Measurements from ENCODE around the gene RND2. TPM values are rescaled to one million over a fixed set of nuclear protein-coding genes. Genes with fewer than 3 reads are reported as not detected.
A peak's percentile ranks its signal among the peaks of the same experiment; 100 is the strongest.

The RND2 gene
- total and polyA plus RNA-seq, 2 of the 13 experiments (the other 11 are each of a cell fraction or from before 2014, with no cell fraction given) = 0.05 to 0.11 TPM

GRCh38 chr17:43024407-43025289 is at the start of gene RND2 (continued):
- TF ChIP-seq ZGPAT (CRISPR knock-in tag; IDR thresholded peaks at IDR 0.05) (peak; percentile 74), ZSCAN22 (CRISPR knock-in tag; IDR thresholded peaks at IDR 0.05) (no peak), PBX3 (CRISPR knock-in tag; IDR thresholded peaks at IDR 0.05; ENCODE audit: borderline replicate concordance) (no peak), TMF1 (CRISPR knock-in tag; IDR thresholded peaks at IDR 0.05; ENCODE audit: low read depth) (no peak), ZNF331 (CRISPR knock-in tag; IDR thresholded peaks at IDR 0.05) (peak; percentile 72), CSRNP1 (CRISPR knock-in tag; IDR thresholded peaks at IDR 0.05) (no peak), ZNF33B (CRISPR knock-in tag; IDR thresholded peaks at IDR 0.05) (peak; percentile 79), PAX8 (CRISPR knock-in tag; IDR thresholded peaks at IDR 0.05; ENCODE audit: borderline replicate concordance) (no peak), PHB2 (IDR thresholded peaks at IDR 0.05; ENCODE audit: partially characterized antibody) (no peak), TIGD3 (CRISPR knock-in tag; IDR thresholded peaks at IDR 0.05; ENCODE audit: borderline replicate concordance) (no peak), TAF1 (CRISPR knock-in tag; IDR thresholded peaks at IDR 0.05) (no peak), POLR2G (IDR thresholded peaks at IDR 0.05; ENCODE audit: low read depth, low read length) (no peak), ASH2L (IDR thresholded peaks at IDR 0.05; ENCODE audit: insufficient read length, low read depth, low read length) (no peak), ZNF703 (CRISPR knock-in tag; IDR thresholded peaks at IDR 0.05; ENCODE audit: borderline replicate concordance) (no peak), ISX (CRISPR knock-in tag; conservative IDR thresholded peaks at IDR 0.05) (no peak), ZNF468 (CRISPR knock-in tag; IDR thresholded peaks at IDR 0.05) (0 out of 2 replicates have a peak, but pooled peaks have one; percentile 53), ZNF510 (CRISPR knock-in tag; IDR thresholded peaks at IDR 0.05; ENCODE audit: low read depth) (no peak), BHLHE40 (IDR thresholded peaks at IDR 0.05; ENCODE audit: low read length) (peak; percentile 36; the same call in 1 of the 2 replicates)
- TF ChIP-seq, protein P1, sequence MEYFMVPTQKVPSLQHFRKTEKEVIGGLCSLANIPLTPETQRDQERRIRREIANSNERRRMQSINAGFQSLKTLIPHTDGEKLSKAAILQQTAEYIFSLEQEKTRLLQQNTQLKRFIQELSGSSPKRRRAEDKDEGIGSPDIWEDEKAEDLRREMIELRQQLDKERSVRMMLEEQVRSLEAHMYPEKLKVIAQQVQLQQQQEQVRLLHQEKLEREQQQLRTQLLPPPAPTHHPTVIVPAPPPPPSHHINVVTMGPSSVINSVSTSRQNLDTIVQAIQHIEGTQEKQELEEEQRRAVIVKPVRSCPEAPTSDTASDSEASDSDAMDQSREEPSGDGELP (IDR thresholded peaks at IDR 0.05; ENCODE audit: borderline replicate concordance, low read depth) = peak; percentile 18; the same call in 1 of the 2 replicates
- TF ChIP-seq, protein P2, sequence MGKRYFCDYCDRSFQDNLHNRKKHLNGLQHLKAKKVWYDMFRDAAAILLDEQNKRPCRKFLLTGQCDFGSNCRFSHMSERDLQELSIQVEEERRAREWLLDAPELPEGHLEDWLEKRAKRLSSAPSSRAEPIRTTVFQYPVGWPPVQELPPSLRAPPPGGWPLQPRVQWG (CRISPR knock-in tag; IDR thresholded peaks at IDR 0.05; ENCODE audit: borderline replicate concordance, low read depth) = no peak

Data from HepG2 (cell line).